Mesodermal cell (in vitro differentiated cells): ENCODE data around the gene ANK3.

Experiments
- H3K27ac ChIP-seq: 2 replicates; pipeline ENCODE4 v1.7.0; 2013; ENCODE audit warnings: mild to moderate bottlenecking, low read depth, low read length, moderate library complexity; ENCODE audit not compliant: severe bottlenecking
- H3K36me3 ChIP-seq: 2 replicates; pipeline ENCODE4 v1.7.1; 2013; ENCODE audit warnings: mild to moderate bottlenecking, low read length, moderate library complexity; ENCODE audit not compliant: control insufficient read depth, insufficient read depth
- H3K4me1 ChIP-seq: one replicate; pipeline ENCODE4 v1.7.1; 2013; ENCODE audit warnings: mild to moderate bottlenecking, low read length; ENCODE audit not compliant: insufficient read depth, control insufficient read depth, poor library complexity, severe bottlenecking
- H3K4me3 ChIP-seq: 2 replicates; pipeline ENCODE4 v1.7.0; 2013; ENCODE audit warnings: low read length, control low read depth, mild to moderate bottlenecking; ENCODE audit not compliant: insufficient read depth, poor library complexity, severe bottlenecking; ENCODE audit errors: extremely low read depth
- H3K9me3 ChIP-seq: 2 replicates; pipeline ENCODE4 v1.7.1; 2013; ENCODE audit warnings: mild to moderate bottlenecking, low read length, moderate library complexity; ENCODE audit not compliant: control insufficient read depth
- WGBS, 2 experiments: methylation state at CpG; one replicate each; pipeline ENCODE4 v1.1.5; 2013; ENCODE audit warnings: missing lambda C conversion rate in 2 of 2; ENCODE audit not compliant: insufficient coverage in 2 of 2; 5-methylcytosine and 5-hydroxymethylcytosine counted together

ANK3 gene

DNA sequence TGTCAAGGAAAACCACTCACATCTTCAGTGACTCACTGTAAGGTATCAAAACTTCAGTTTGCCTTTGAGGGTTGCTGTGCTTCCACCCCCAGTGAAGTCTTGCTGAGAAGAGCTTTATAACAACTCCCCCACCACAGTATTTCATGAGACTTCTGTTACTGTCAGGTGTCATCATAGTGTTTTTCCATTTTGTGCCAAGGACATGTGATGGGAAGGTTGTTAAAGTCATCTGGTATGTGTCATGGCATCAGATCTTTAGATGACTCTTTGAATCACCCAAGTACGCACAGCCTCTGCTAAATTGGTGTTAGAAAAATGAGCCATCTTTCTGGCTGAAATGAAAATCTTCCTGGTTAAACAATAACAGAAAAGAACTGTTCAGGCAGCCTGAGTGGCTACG, 368.3 kb downstream of the ANK3 start:
- Histone ChIP-seq H3K9me3 (no peaks in the 10 kb centered on the region), H3K4me3 (no peak overlapping the region), H3K36me3 (no peaks in the 10 kb centered on the region), H3K4me1 (no peaks in the 10 kb centered on the region), H3K27ac (no peak overlapping the region)
- WGBS, 2 experiments, result 92 to 100% methylated on average over 2 of the region's 2 CpGs

DNA sequence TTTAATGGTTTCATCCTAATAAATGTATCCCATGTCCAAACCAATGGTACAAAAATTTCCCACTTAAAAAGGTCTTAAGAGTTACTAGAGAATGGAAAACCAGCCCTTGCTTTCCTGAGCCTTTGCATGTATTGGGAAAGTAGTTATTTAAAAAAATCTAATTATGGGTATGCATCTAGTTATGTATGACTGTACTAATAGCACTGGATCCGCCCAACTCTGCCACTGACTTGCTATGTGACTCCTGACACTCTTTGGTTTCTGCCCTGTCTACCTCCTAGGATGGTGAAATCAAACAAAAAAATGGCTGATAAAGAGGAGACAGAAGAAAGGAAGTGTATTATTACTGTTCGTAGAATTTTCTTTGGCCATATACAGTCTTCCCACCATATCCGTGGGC, 372.9 kb downstream of the ANK3 start:
- no peak overlapping the region for H3K27ac ChIP-seq
- H3K4me3 ChIP-seq, result no peak overlapping the region
- H3K36me3 ChIP-seq, result no peaks in the 10 kb centered on the region
- no peaks in the 10 kb centered on the region for H3K4me1 ChIP-seq
- H3K9me3 ChIP-seq, result no peaks in the 10 kb centered on the region
- WGBS, 2 experiments, result 86% methylated on average over 1 of the region's 3 CpGs; no CpG with 5 or more reads in 1 of the 2 experiments

DNA sequence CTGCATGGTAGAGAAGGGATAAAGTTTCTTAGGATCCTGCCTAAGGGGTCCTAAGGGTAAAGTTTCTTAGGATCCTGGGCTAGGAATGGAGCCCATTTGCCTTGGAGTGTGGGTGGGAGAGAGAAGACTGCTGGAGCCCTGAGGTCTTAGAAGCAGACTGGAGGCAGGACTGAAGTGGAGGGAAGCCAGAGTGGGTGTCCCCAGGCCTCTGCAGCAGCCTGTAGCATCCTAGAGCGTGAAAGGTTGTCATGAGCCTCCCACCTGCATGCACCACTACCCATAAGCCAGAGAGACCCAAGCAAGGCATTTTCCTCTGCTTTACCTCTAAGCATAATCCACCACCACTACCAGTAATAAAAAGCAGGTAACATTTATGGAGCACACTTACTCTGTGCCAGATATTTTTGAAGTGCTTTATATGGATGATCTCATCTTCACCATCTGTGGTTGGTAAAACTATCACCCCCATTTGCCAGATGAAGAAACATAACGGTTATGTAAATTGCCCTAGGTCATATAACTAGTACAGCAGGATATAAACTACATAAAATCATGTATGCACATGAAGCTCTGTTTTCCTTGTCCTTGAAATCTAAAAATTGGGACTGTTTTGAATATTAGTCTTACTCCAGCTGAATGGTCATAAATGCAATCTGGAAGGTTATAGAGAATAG, 379.8 kb downstream of the ANK3 start:
- no peaks in the 10 kb centered on the region for H3K4me1 ChIP-seq
- WGBS, 2 experiments, result 100% methylated on average over 1 of the region's 2 CpGs; no CpG with 5 or more reads in 1 of the 2 experiments
- no peak overlapping the region for H3K27ac ChIP-seq
- no peaks in the 10 kb centered on the region for H3K36me3 ChIP-seq
- no peak overlapping the region for H3K4me3 ChIP-seq
- no peaks in the 10 kb centered on the region for H3K9me3 ChIP-seq

DNA sequence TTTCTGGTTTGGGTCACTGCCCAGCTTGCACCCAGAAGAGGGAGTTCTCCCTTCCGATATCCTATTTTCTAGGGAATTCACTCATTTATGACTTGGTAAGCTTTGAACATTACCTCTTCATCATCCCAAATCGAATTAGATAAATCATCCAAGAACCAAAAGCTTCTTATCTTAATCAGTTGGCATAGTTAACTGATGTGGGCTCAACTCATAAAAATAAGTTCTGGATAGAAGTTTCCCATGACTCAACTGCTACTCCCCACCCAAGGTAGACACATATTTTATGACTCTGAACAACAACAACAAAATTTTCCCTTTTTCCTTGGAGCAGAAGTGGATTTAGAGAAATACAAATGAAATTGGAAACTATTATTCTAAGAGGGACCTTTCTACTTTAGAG, 380.4 kb downstream of the ANK3 start:
- Histone ChIP-seq H3K27ac (no peak overlapping the region), H3K4me1 (no peaks in the 10 kb centered on the region), H3K9me3 (no peaks in the 10 kb centered on the region), H3K36me3 (no peaks in the 10 kb centered on the region), H3K4me3 (no peak overlapping the region)
- WGBS, 2 experiments, result no CpG with 5 or more reads among the region's 2 CpGs

DNA sequence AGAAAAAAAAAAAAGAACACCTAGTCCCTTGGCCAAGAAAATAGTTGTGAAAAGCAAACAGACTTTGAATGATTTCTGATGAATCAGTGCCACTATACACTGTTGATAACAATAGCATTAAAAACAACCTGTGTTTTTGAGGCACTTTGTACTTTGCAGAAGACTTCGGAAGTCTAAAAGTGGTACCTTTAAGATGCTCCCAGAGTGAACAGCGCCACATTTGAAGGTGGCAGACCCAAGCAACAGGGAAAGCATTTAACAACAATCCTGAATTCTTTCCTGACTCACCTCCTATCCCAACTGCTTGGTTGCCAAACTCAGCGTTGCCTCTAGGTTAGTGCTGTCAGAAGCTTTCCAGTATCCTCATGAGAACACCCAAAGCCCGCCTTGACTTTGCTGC, 380.9 kb downstream of the ANK3 start:
- Histone ChIP-seq H3K36me3 (no peaks in the 10 kb centered on the region), H3K4me3 (no peak overlapping the region), H3K9me3 (no peaks in the 10 kb centered on the region), H3K4me1 (no peaks in the 10 kb centered on the region), H3K27ac (no peak overlapping the region)
- 89 to 97% methylated on average over 3 to 4 of the region's 4 CpGs for WGBS, 2 experiments

DNA sequence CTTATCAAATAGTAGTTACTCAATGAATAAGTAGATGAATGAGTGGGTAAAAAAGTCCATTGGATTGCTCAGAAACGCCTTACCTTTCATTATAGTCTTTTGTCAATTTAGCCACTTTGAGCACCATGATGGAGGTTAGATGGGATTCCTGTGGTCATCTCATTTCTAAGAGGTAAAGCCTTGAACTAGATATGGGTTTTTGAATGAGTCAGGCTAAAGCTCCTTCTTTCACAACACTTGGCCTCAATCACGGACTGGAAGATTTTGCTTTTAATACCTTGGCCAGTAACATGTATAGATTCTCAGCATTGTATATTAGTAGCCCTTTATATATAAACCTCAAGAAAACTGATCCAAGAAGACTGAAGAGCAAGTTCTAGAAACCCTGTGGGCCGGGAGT, 383.6 kb downstream of the ANK3 start:
- H3K4me1 ChIP-seq, result no peaks in the 10 kb centered on the region
- no CpG with 5 or more reads among the region's 3 CpGs for WGBS, 2 experiments
- H3K4me3 ChIP-seq, result no peak overlapping the region
- H3K36me3 ChIP-seq, result no peaks in the 10 kb centered on the region
- no peaks in the 10 kb centered on the region for H3K9me3 ChIP-seq
- H3K27ac ChIP-seq, result no peak overlapping the region

DNA sequence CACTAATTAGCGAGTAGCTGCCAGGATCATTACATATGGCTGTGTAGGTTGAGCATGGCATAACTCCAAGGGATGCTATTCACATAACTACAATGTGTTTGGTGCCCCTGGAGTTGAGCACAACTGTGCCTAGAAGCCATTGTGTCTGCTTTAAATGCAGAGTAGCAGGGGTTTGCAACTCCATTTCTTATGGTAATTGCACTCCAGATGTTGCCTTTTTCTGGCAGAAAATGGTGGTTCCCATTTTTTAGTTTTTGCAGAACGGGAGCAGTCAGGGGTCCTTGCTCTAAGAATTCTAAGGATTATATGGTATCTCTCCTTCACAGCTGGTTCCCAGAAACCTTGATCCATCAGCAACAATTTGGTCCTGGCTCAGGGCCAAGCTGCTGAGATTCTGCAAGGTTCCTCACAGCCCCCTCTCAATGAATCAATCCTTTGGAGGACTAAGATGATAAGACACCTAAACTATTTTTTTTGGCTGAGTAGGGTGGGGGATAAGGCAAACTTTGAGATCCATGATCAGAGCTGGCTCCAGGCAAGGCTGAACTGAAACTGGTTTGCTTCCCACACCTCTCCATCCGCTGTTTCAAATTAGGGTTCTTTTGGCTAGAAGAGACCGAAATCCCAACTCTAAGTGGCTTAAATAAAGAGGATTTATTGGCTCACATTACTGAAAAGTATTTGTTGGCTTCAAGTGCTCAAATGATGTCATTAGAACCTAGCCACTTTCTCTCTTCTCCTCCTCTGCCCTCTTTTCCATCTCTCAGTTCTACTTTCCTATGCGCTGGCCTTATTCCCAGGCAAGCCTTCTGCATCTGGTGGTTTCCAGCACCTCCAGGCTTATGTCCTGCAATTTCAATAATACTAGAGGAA, 385.8 kb downstream of the ANK3 start:
- H3K9me3 ChIP-seq, result no peaks in the 10 kb centered on the region
- no peaks in the 10 kb centered on the region for H3K4me1 ChIP-seq
- H3K36me3 ChIP-seq, result no peaks in the 10 kb centered on the region
- H3K27ac ChIP-seq, result no peak overlapping the region
- no peak overlapping the region for H3K4me3 ChIP-seq
- WGBS, 2 experiments, result 68 to 70% methylated on average over 2 to 3 of the region's 5 CpGs

DNA sequence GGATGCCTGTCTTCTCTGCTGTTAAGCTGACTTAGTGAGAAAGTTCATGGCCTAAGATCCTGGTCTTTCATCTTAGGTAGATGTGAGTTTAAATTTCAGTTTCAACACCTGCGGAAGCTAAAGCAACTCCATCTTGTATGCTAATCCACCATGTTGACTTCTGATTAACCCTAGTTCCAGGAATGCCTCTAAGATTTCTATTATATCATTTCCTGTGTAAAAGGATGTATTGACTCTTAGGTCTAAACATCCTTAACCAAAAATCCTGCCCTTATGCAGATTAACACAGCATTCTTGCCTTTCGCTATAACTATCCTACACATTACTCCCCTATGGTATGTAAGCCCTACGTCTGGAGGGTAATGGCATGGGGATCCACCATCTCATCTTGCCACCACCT, 388.9 kb downstream of the ANK3 start:
- no peaks in the 10 kb centered on the region for H3K9me3 ChIP-seq
- 92 to 94% methylated on average over 2 of the region's 3 CpGs for WGBS, 2 experiments
- no peak overlapping the region for H3K4me3 ChIP-seq
- H3K4me1 ChIP-seq, result no peaks in the 10 kb centered on the region
- H3K27ac ChIP-seq, result no peak overlapping the region
- no peaks in the 10 kb centered on the region for H3K36me3 ChIP-seq

DNA sequence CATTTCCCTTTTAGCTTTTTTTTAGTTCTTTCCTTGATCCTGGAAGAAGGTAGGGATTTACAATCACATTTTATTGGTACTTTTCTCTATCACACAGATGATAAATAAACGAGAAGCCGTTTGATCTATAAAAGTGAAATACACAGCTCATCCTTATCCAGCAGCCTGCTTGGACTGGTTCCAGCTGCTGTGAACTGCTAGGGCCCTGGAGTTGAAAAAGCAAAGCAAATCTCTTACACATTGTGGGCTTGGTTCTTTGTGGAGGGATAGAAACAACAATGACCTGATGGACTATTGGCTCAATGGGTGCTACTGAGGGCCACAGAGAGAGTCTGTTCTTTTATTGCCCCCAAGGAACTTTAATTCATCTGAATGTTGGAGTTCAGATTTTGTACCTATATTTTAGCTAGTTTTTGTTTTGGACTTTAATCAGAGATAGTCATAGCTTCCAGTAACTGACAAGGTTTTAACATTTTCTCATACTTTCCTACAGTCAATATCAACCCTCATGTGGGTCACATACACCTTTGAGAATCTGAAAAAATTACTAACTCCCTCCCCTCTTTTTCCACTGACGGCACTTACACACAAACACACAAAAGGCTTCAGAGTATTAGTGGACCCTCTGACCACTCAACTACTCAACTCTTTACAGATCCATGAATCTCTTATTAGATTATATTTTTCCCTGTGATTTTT, 391.7 kb downstream of the ANK3 start:
- Histone ChIP-seq H3K27ac (no peak overlapping the region), H3K9me3 (no peaks in the 10 kb centered on the region), H3K4me1 (no peaks in the 10 kb centered on the region), H3K36me3 (no peaks in the 10 kb centered on the region), H3K4me3 (no peak overlapping the region)
- WGBS, 2 experiments, result 80 to 100% methylated on average over 1 of the region's 3 CpGs

DNA sequence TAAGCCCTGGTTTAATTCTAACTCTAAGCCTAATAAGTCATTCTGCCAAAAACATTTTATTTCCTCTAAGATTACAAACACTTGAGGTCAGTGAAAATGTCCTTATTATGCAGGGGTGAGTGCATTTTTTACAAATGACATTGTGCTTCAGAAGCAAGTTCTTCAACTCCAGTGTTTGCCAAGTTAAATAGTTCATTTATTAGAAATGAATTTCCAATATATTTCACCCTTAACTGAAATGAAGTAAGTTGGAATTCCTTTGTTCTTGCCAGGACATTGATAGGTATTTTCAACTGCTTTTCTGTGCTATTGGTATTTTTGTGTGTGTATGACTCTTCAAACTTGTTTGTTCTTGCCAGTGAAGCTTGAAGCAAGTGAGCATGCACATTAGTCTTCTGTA, 393.8 kb downstream of the ANK3 start:
- H3K4me1 ChIP-seq, result no peaks in the 10 kb centered on the region
- no peak overlapping the region for H3K27ac ChIP-seq
- H3K36me3 ChIP-seq, result no peaks in the 10 kb centered on the region
- H3K9me3 ChIP-seq, result no peaks in the 10 kb centered on the region
- H3K4me3 ChIP-seq, result no peak overlapping the region
